ENCODE results near the gene NT5DC1. TPM values are rescaled to one million over a fixed set of nuclear protein-coding genes. Genes with fewer than 3 reads are reported as not detected.

NT5DC1 gene
- total and polyA plus RNA-seq, 3 donors from 2014 or later, result 10.7 to 28.2 (median 22.8) TPM

DNA sequence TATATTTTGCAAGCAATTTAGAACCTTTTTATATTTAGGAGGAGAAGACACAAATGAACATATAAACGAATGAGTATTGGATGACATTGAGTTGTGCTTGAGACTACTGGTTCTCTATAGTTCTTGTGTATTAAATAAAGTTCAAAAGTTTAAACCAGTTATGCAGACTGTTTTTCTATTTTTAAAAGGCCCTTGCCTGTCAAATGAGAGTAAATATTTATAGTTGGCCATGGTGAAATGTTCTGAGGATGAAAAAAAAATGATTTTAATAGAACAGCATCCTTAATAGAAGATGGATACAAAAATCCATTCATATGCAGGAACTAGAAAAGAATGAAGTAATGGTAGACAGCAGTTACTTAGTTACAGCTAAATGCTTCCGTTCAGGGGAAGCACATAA lies 88.8 kb downstream of the NT5DC1 start:
- Histone ChIP-seq H3K27ac (no peak overlapping the region), H3K36me3 (ENCODE audit: low read depth, missing control alignments) (no peaks in the 10 kb centered on the region), H3K4me3 (no peak overlapping the region), H3K4me1 (no peaks in the 10 kb centered on the region), H3K9me3 (no peaks in the 10 kb centered on the region), H3K27me3 (no peaks in the 10 kb centered on the region)
- 61 to 87% methylated on average over 2 of the region's 2 CpGs for WGBS, 2 donors
- no peak for DNase-seq
- TF ChIP-seq, protein P1, sequence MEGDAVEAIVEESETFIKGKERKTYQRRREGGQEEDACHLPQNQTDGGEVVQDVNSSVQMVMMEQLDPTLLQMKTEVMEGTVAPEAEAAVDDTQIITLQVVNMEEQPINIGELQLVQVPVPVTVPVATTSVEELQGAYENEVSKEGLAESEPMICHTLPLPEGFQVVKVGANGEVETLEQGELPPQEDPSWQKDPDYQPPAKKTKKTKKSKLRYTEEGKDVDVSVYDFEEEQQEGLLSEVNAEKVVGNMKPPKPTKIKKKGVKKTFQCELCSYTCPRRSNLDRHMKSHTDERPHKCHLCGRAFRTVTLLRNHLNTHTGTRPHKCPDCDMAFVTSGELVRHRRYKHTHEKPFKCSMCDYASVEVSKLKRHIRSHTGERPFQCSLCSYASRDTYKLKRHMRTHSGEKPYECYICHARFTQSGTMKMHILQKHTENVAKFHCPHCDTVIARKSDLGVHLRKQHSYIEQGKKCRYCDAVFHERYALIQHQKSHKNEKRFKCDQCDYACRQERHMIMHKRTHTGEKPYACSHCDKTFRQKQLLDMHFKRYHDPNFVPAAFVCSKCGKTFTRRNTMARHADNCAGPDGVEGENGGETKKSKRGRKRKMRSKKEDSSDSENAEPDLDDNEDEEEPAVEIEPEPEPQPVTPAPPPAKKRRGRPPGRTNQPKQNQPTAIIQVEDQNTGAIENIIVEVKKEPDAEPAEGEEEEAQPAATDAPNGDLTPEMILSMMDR (IDR thresholded peaks at IDR 0.05), result no peak
- no peak for TF ChIP-seq POLR2A (IDR thresholded peaks at IDR 0.05)
- intact Hi-C loops (cut with DNase I; ENCODE audit: low total_unique reads), result no loop called here

DNA sequence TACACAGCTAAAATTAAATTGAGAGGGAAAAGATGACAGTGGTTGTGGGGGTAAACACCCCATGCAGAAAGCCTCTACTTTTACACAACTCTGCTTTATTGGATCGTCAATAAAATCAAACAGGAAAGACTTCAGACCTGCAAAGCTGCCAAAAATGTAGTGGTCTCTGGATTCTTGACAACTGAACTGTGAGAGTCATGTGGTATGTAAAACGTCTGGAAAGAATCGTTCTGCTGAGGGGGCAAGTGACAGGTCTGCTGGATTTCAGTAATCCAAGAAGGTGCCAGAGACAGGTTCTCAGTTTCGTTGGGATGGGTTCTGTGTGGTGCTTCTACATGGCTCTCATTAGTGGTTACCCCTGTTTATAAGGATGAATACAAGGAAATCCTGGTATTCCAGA lies 89.9 kb downstream of the NT5DC1 start:
- no peak overlapping the region for H3K4me3 ChIP-seq
- WGBS, 2 donors, result 53 to 63% methylated on average over 4 of the region's 4 CpGs
- DNase-seq, result no peak
- H3K9me3 ChIP-seq, result no peaks in the 10 kb centered on the region
- H3K27me3 ChIP-seq, result no peaks in the 10 kb centered on the region
- TF ChIP-seq POLR2A (IDR thresholded peaks at IDR 0.05), result no peak
- TF ChIP-seq, protein P1 (IDR thresholded peaks at IDR 0.05), result no peak
- H3K36me3 ChIP-seq (ENCODE audit: low read depth, missing control alignments), result no peaks in the 10 kb centered on the region
- H3K4me1 ChIP-seq, result no peaks in the 10 kb centered on the region
- no peak overlapping the region for H3K27ac ChIP-seq
- intact Hi-C loops (cut with DNase I; ENCODE audit: low total_unique reads), result no loop called here

GRCh38 chr6:116191881-116192280 lies 91.2 kb downstream of the NT5DC1 start:
- H3K4me1 ChIP-seq, result no peaks in the 10 kb centered on the region
- H3K4me3 ChIP-seq, result no peak overlapping the region
- DNase-seq, result no peak
- H3K27me3 ChIP-seq, result no peaks in the 10 kb centered on the region
- no peaks in the 10 kb centered on the region for H3K9me3 ChIP-seq
- intact Hi-C loops (cut with DNase I; ENCODE audit: low total_unique reads), result no loop called here
- TF ChIP-seq, protein P1 (IDR thresholded peaks at IDR 0.05), result no peak
- TF ChIP-seq POLR2A (IDR thresholded peaks at IDR 0.05), result no peak
- 90 to 96% methylated on average over 2 of the region's 2 CpGs for WGBS, 2 donors
- no peak overlapping the region for H3K27ac ChIP-seq
- H3K36me3 ChIP-seq (ENCODE audit: low read depth, missing control alignments), result no peaks in the 10 kb centered on the region

- no peaks in the 10 kb centered on the region for H3K4me1 ChIP-seq
- no peaks in the 10 kb centered on the region for H3K27me3 ChIP-seq
- H3K9me3 ChIP-seq, result no peaks in the 10 kb centered on the region
- no peak for DNase-seq
- no peaks in the 10 kb centered on the region for H3K36me3 ChIP-seq (ENCODE audit: low read depth, missing control alignments)
- H3K27ac ChIP-seq, result no peak overlapping the region
- intact Hi-C loops (cut with DNase I; ENCODE audit: low total_unique reads), result no loop called here
- no peak overlapping the region for H3K4me3 ChIP-seq
- WGBS, 2 donors, result 66% methylated on average over 3 of the region's 3 CpGs
- TF ChIP-seq, protein P1 (IDR thresholded peaks at IDR 0.05), result no peak
- no peak for TF ChIP-seq POLR2A (IDR thresholded peaks at IDR 0.05)
Measured at GRCh38 chr6:116192786-116193185, 92.1 kb downstream of the NT5DC1 start.

DNA sequence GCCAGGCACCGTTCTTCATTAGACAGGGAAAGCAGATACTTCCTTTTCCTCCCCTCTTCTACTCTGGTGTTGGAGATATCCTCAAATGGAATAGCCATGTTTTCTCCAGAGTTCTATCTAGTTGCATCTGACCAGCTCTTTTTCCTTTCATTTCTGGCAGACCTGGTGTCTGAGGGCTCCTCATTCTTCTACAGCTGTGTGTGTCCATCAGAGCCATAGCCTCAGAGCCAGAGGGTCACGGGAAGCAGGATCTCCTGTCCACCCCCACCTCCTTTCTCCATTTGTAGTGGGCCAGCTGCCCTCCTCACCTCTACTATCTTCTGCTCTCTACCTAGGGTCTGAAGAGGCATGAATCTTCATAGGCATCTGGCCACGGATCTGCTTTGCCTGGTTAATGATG lies 96.2 kb downstream of the NT5DC1 start:
- DNase-seq, result no peak
- H3K4me1 ChIP-seq, result no peaks in the 10 kb centered on the region
- 82 to 89% methylated on average over 3 of the region's 3 CpGs for WGBS, 2 donors

More for the DNA sequence above, 96.2 kb downstream of the NT5DC1 start:
- Histone ChIP-seq H3K27me3 (no peaks in the 10 kb centered on the region), H3K36me3 (ENCODE audit: low read depth, missing control alignments) (no peaks in the 10 kb centered on the region), H3K4me3 (no peak overlapping the region), H3K27ac (no peak overlapping the region), H3K9me3 (no peaks in the 10 kb centered on the region)
- TF ChIP-seq, protein P1 (IDR thresholded peaks at IDR 0.05), result no peak
- TF ChIP-seq POLR2A (IDR thresholded peaks at IDR 0.05), result no peak
- intact Hi-C loops (cut with DNase I; ENCODE audit: low total_unique reads), result no loop called here
